PC-3 (cell line): ENCODE measurements around the gene MYLK. TPM values are rescaled to one million over a fixed set of nuclear protein-coding genes. Genes with fewer than 3 reads are reported as not detected.

ENCODE experiments used
- ATAC-seq: fragments of 200-7000 bp; cut with Tn5 transposase; 2 replicates; pipeline ENCODE4 v1.9.1; 2020; ENCODE audit warnings: mild to moderate bottlenecking, moderate library complexity
- BruUV-seq: library from RNA; stranded (reverse); fragments of 400-500 nt; replicated peaks from 2 replicates; lab custom pipeline; 2021; lab: Mats Ljungman, UMichigan
- CTCF ChIA-PET: fragments of 300-600 bp; sonication (Branson Sonifier 250); formaldehyde crosslinking; loops from one replicate; lab custom pipeline; 2022; ENCODE audit warnings: antibody characterized with exemption; lab: Charles Lee
- POLR2A ChIA-PET: fragments of 300-600 bp; sonication (Branson Sonifier 250); formaldehyde crosslinking; loops from one replicate; lab custom pipeline; 2022; ENCODE audit warnings: antibody characterized with exemption; ENCODE audit not compliant: unreplicated experiment; lab: Charles Lee
- DNase-seq: peaks from one replicate; pipeline ENCODE4 v3.0.0-alpha.2; 2015
- H2AFZ ChIP-seq: fragments of 300-600 bp; sonication (generic); 2 replicates; pipeline ENCODE4 v1.6.0; 2016; ENCODE audit warnings: antibody characterized with exemption, low read length
- H3F3A ChIP-seq: fragments of 300-600 bp; sonication (generic); one replicate; pipeline ENCODE4 v1.6.0; 2017; ENCODE audit warnings: antibody characterized with exemption, low read length, control low read depth, mild to moderate bottlenecking; ENCODE audit not compliant: unreplicated experiment
- H3K27ac ChIP-seq: fragments of 300-600 bp; sonication (generic); 2 replicates; pipeline ENCODE4 v1.5.1; 2016; ENCODE audit warnings: mild to moderate bottlenecking, low read length
- H3K27me3 ChIP-seq: fragments of 300-600 bp; sonication (generic); 2 replicates; pipeline ENCODE4 v1.6.1; 2016; ENCODE audit warnings: low read length, mixed read lengths
- H3K36me3 ChIP-seq: fragments of 300-600 bp; sonication (generic); 2 replicates; pipeline ENCODE4 v1.6.1; 2016; ENCODE audit warnings: low read depth, mixed run types, low read length, mixed read lengths
- H3K4me1 ChIP-seq: fragments of 300-600 bp; sonication (generic); 2 replicates; pipeline ENCODE4 v1.5.1; 2016; ENCODE audit warnings: low read length; ENCODE audit not compliant: insufficient read depth
- H3K4me2 ChIP-seq: fragments of 300-600 bp; sonication (generic); 2 replicates; pipeline ENCODE4 v1.6.0; 2016; ENCODE audit warnings: low read length
- H3K4me3 ChIP-seq: fragments of 300-600 bp; sonication (generic); 2 replicates; pipeline ENCODE4 v1.5.1; 2016; ENCODE audit warnings: mild to moderate bottlenecking, low read length, mixed read lengths
- H3K79me2 ChIP-seq: fragments of 300-600 bp; sonication (generic); 2 replicates; pipeline ENCODE4 v1.6.1; 2017; ENCODE audit warnings: low read length, mixed read lengths
- H3K9ac ChIP-seq: fragments of 300-600 bp; sonication (generic); 2 replicates; pipeline ENCODE4 v1.6.0; 2016; ENCODE audit warnings: mild to moderate bottlenecking, low read length
- H3K9me2 ChIP-seq: fragments of 300-600 bp; sonication (generic); replicated peaks from 2 replicates; pipeline ENCODE4 v1.6.1; 2016; ENCODE audit warnings: mixed run types, low read length, mixed read lengths
- H3K9me3 ChIP-seq: fragments of 300-600 bp; sonication (generic); 2 replicates; pipeline ENCODE4 v1.6.1; 2016; ENCODE audit warnings: low read length, mixed read lengths
- H4K20me1 ChIP-seq: fragments of 300-600 bp; sonication (generic); 2 replicates; pipeline ENCODE4 v1.6.1; 2016; ENCODE audit warnings: low read length, mixed read lengths
- EZH2 ChIP-seq: fragments of 300-600 bp; sonication (generic); IDR thresholded peaks from one replicate; pipeline ENCODE4 v1.6.1; 2017; ENCODE audit warnings: antibody characterized with exemption, mild to moderate bottlenecking, low read length; ENCODE audit not compliant: unreplicated experiment
- EZH2phosphoT487 ChIP-seq: fragments of 300-600 bp; sonication (generic); IDR thresholded peaks from 2 replicates; pipeline ENCODE4 v1.6.1; 2018; ENCODE audit warnings: mild to moderate bottlenecking, antibody characterized with exemption, low read length, borderline replicate concordance
- intact Hi-C: fragments of 100-400 bp; cut with micrococcal nuclease; formaldehyde crosslinking; loops from 2 replicates; pipeline ENCODE4 v1.9.0; 2023
- total RNA-seq: library from RNA; depleted of rRNA; stranded (reverse); fragments of >200 nt; gene quantifications from 2 replicates; pipeline ENCODE4 v1.2.3, GENCODE V29; 2014
- TF ChIP-seq, protein P1 (sequence below): fragments of 300-600 bp; sonication (generic); conservative IDR thresholded peaks from 2 replicates; pipeline ENCODE4 v1.5.1; 2017; ENCODE audit warnings: antibody characterized with exemption, low read depth, mild to moderate bottlenecking, low read length

MYLK gene
- total RNA-seq, 1 experiment from 2014 or later, result 6.9 TPM

DNA sequence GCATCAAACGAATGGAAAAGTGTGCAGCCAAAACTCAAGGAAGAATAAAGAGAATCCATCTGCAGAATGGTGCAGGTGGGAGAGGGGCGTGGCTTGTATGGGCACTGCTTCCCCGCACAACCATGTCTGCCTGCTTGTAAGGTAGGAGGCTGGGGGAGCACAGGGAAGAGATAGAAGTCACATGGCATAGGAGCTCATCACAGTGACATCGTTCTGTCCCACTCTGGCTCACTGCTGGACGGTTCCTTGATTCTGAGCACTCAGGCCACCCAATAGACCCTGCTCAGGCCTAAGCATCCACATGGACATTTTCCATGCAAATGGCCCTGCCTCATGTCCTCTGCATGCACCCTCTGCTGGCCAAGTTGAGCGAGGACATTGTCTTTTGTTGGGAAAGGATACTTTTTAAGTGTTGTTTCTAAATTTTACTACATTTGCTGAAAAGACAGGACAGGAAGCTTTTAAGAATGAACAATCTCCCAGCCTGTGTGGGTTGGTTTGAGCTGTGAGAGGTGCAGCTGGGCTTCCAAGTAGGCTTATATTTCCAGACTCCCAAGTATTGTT, 3.1 kb downstream of the MYLK start:
- Histone ChIP-seq H3K27me3 (no peaks in the 10 kb centered on the region), H3K4me2 (no peak overlapping the region), H3K79me2 (no peaks in the 10 kb centered on the region), H3K36me3 (no peaks in the 10 kb centered on the region), H4K20me1 (no peaks in the 10 kb centered on the region), H3K9ac (no peak overlapping the region), H3K9me3 (no peaks in the 10 kb centered on the region), H3K4me3 (no peak overlapping the region), H2AFZ (no peak overlapping the region), H3F3A (no peaks in the 10 kb centered on the region), H3K9me2 (no peaks in the 10 kb centered on the region), H3K27ac (no peak overlapping the region), H3K4me1 (peaks cover 8% of the 10 kb centered on the region)
- TF ChIP-seq, protein P1, sequence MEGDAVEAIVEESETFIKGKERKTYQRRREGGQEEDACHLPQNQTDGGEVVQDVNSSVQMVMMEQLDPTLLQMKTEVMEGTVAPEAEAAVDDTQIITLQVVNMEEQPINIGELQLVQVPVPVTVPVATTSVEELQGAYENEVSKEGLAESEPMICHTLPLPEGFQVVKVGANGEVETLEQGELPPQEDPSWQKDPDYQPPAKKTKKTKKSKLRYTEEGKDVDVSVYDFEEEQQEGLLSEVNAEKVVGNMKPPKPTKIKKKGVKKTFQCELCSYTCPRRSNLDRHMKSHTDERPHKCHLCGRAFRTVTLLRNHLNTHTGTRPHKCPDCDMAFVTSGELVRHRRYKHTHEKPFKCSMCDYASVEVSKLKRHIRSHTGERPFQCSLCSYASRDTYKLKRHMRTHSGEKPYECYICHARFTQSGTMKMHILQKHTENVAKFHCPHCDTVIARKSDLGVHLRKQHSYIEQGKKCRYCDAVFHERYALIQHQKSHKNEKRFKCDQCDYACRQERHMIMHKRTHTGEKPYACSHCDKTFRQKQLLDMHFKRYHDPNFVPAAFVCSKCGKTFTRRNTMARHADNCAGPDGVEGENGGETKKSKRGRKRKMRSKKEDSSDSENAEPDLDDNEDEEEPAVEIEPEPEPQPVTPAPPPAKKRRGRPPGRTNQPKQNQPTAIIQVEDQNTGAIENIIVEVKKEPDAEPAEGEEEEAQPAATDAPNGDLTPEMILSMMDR, result peak; percentile 83
- no peak for TF ChIP-seq EZH2phosphoT487
- CTCF ChIA-PET, result interaction anchor here (0.6 kb wide), 1 partner anchor 157 kb away, joined by 3 read pairs; no protein-coding TSS in a partner anchor
- ATAC-seq (peak; percentile 18), DNase-seq (peak; percentile 64)
- intact Hi-C loops, result loop anchor here (5.0 kb wide), 2 partner anchors 124 to 149 kb away; no protein-coding TSS in a partner anchor
- no TSS peak for BruUV-seq
- POLR2A ChIA-PET, result no interaction called here

DNA sequence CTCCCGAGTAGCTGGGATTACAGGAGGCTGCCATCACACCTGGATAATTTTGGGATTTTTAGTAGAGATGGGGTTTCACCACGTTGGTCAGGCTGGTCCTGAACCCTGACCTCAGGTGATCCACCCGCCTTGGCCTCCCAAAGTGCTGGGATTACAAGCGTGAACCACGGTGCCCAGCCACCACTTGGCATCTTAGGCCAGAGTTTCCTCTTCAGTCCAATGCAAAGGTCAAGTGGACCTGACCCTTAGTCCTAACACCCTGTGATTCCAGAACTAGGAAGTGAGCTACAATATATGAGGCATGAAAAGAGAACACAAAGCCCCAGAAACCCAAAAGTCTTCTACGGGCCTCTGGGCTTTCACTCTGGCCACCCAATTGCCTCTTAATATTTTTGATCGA, 5.3 kb downstream of the MYLK start:
- Histone ChIP-seq H3K27ac (no peak overlapping the region), H3K4me2 (no peak overlapping the region), H3K36me3 (no peaks in the 10 kb centered on the region), H3K4me3 (no peak overlapping the region), H3K27me3 (no peaks in the 10 kb centered on the region), H3K9me2 (no peaks in the 10 kb centered on the region), H3K9me3 (no peaks in the 10 kb centered on the region), H4K20me1 (no peaks in the 10 kb centered on the region), H3K79me2 (no peaks in the 10 kb centered on the region), H3K4me1 (peaks cover 3% of the 10 kb centered on the region; the same call in 1 of the 2 replicates), H3F3A (no peaks in the 10 kb centered on the region), H3K9ac (no peak overlapping the region), H2AFZ (no peak overlapping the region)
- intact Hi-C loops, result loop anchor here (10.0 kb wide), 1 partner anchor 224 kb away; no protein-coding TSS in a partner anchor
- no peak for DNase-seq
- no peak for ATAC-seq
- POLR2A ChIA-PET, result no interaction called here
- CTCF ChIA-PET, result no interaction called here
- TF ChIP-seq, protein P1, result no peak
- TF ChIP-seq EZH2phosphoT487 (no peak), EZH2 (no peak)
- no TSS peak for BruUV-seq

DNA sequence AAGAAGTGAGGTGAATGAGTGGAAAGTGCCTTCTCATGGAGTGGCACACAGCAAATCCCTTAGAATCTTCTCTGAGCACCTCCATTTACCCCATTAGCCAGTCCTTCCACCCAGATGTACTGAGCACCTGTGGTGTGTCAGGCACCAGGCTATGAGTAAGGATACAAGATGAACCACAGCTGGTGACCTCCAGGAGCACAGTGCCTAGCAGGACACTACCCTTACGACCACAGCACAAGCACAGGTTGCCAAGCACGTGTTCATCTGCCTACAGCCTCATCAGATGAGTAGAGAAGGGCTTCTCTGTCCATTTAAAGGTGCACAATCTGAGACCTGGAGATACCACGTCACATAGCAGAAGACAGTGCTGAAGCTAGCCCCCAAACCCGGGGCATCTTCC, 6.2 kb downstream of the MYLK start:
- no peaks in the 10 kb centered on the region for H3F3A ChIP-seq
- H3K4me3 ChIP-seq, result no peak overlapping the region
- ATAC-seq (no peak), DNase-seq (no peak)
- BruUV-seq, result no TSS peak
- intact Hi-C loops, result loop anchor here (10.0 kb wide), 1 partner anchor 223 kb away; no protein-coding TSS in a partner anchor
- H3K79me2 ChIP-seq, result no peaks in the 10 kb centered on the region
- H3K36me3 ChIP-seq, result no peaks in the 10 kb centered on the region
- H3K9ac ChIP-seq, result no peak overlapping the region
- ChIA-PET CTCF (no interaction called here), POLR2A (no interaction called here)
- H3K9me3 ChIP-seq, result no peaks in the 10 kb centered on the region
- no peak overlapping the region for H3K4me2 ChIP-seq
- no peak overlapping the region for H2AFZ ChIP-seq
- H3K4me1 ChIP-seq, result no peaks in the 10 kb centered on the region
- H3K27me3 ChIP-seq, result no peaks in the 10 kb centered on the region
- H3K9me2 ChIP-seq, result no peaks in the 10 kb centered on the region
- TF ChIP-seq EZH2 (no peak), EZH2phosphoT487 (no peak)
- TF ChIP-seq, protein P1, result no peak
- H4K20me1 ChIP-seq, result no peaks in the 10 kb centered on the region
- no peak overlapping the region for H3K27ac ChIP-seq
